HepG2 (cell line): ENCODE results near the gene USP32. TPM values are rescaled to one million over a fixed set of nuclear protein-coding genes. Genes with fewer than 3 reads are reported as not detected.

Experiments used
- ATAC-seq: fragments of 200-7000 bp; cut with Tn5 transposase; 3 replicates; pipeline ENCODE4 v1.9.1; 2020; ENCODE audit warnings: mild to moderate bottlenecking, moderate library complexity
- BruUV-seq: library from RNA; stranded (reverse); fragments of 400-500 nt; replicated peaks from 2 replicates; lab custom pipeline; 2021; lab: Mats Ljungman, UMichigan
- CTCF ChIA-PET: fragments of 300-600 bp; formaldehyde crosslinking; extraction: SDS; loops from one replicate; lab custom pipeline; 2021; ENCODE audit warnings: low total read pairs, inconsistent platforms, low intra/inter-chr PET ratio; lab: Yijun Ruan, JAX
- POLR2A ChIA-PET: fragments of 350-600 bp; sonication (Branson Sonifier 250); formaldehyde crosslinking; loops from one replicate; lab custom pipeline; 2020; ENCODE audit warnings: antibody characterized with exemption, inconsistent platforms; lab: Yijun Ruan, JAX
- DNase-seq: peaks from one replicate; pipeline ENCODE4 v3.0.0-alpha.2; 2015; ENCODE audit warnings: low spot score
- FAIRE-seq: peaks from 3 replicates; lab custom pipeline; 2011; peaks lifted over from hg19 to GRCh38; lab: Jason Lieb, UNC
- H2AFZ ChIP-seq: one replicate; pipeline ENCODE4 v1.6.1; 2011; ENCODE audit warnings: low read length, inconsistent platforms
- H3K27ac ChIP-seq: fragments of 300-600 bp; 3 replicates; pipeline ENCODE4 v1.8.0; 2011; ENCODE audit warnings: mixed run types, mild to moderate bottlenecking, mixed read lengths, low read length, inconsistent platforms; ENCODE audit not compliant: insufficient read depth; ENCODE audit errors: extremely low read length
- H3K27me3 ChIP-seq, 2 experiments: fragments of 200-600 bp in 1 of 2; 2 replicates in 1 of 2; 3 replicates in 1 of 2; pipeline versions ENCODE4 v1.6.0 to v1.8.0; 2011; ENCODE audit warnings: low read length in 2 of 2, mild to moderate bottlenecking in 2 of 2, moderate library complexity in 2 of 2, inconsistent platforms in 1 of 2; ENCODE audit not compliant: insufficient read depth in 2 of 2, control insufficient read depth in 1 of 2
- H3K36me3 ChIP-seq, 2 experiments: fragments of 200-600 bp in 1 of 2; replicated peaks in 1 of 2; 2 replicates in 1 of 2; 3 replicates in 1 of 2; pipeline versions ENCODE4 v1.5.1 to v1.8.0; 2011; ENCODE audit warnings: low read length in 2 of 2, inconsistent platforms in 1 of 2; ENCODE audit not compliant: insufficient read depth in 2 of 2, control insufficient read depth in 1 of 2
- H3K4me1 ChIP-seq: 2 replicates; pipeline ENCODE4 v1.5.1; 2012; ENCODE audit warnings: low read length, inconsistent platforms; ENCODE audit not compliant: insufficient read depth
- H3K4me2 ChIP-seq: 2 replicates; pipeline ENCODE4 v1.6.0; 2011; ENCODE audit warnings: low read depth, low read length, inconsistent platforms
- H3K4me3 ChIP-seq, 3 experiments: fragments of 200-600 bp in 1 of 3; sonication (generic), shearing (Covaris generic) in 1 of 3; replicated peaks in 1 of 3; 2 replicates each; pipeline ENCODE4 v1.5.1; 2011 to 2016; ENCODE audit warnings: low read length in 3 of 3, inconsistent platforms in 2 of 3, low read depth in 2 of 3, mild to moderate bottlenecking in 2 of 3, control low read depth in 1 of 3, mixed read lengths in 1 of 3; ENCODE audit not compliant: insufficient read depth in 1 of 3
- H3K79me2 ChIP-seq: one replicate; pipeline ENCODE4 v1.6.1; 2011; ENCODE audit warnings: low read length, inconsistent platforms; ENCODE audit not compliant: insufficient read depth
- H3K9ac ChIP-seq: 2 replicates; pipeline ENCODE4 v1.6.0; 2011; ENCODE audit warnings: mild to moderate bottlenecking, low read depth, low read length, inconsistent platforms; ENCODE audit not compliant: insufficient read depth
- H3K9me3 ChIP-seq: 2 replicates; pipeline ENCODE4 v1.5.1; 2012; ENCODE audit warnings: mild to moderate bottlenecking, low read length
- H4K20me1 ChIP-seq: 2 replicates; pipeline ENCODE4 v1.6.0; 2011; ENCODE audit warnings: inconsistent platforms, mild to moderate bottlenecking, low read length, moderate library complexity; ENCODE audit not compliant: insufficient read depth
- CBX2 ChIP-seq, 2 experiments: fragments of 200-600 bp in 1 of 2; sonication (generic); formaldehyde crosslinking in 1 of 2; IDR thresholded peaks; 2 replicates each; pipeline versions ENCODE4 v1.7.0 to v1.8.1; 2018 to 2022; ENCODE audit warnings: low read depth in 2 of 2, low read length in 1 of 2, mild to moderate bottlenecking in 1 of 2, missing genetic modification reagents in 1 of 2
- CREB1 ChIP-seq, 2 experiments: fragments of 450-650 bp in 1 of 2; IDR thresholded peaks; 2 replicates each; pipeline ENCODE4 v1.6.1; 2016 to 2017; ENCODE audit warnings: control low read depth in 1 of 2, mild to moderate bottlenecking in 1 of 2, missing compliant biosample characterization in 1 of 2, missing genetic modification characterization in 1 of 2
- HBP1 ChIP-seq: IDR thresholded peaks from 2 replicates; pipeline ENCODE4 v1.6.1; 2016; ENCODE audit warnings: low read depth, control low read depth
- HNRNPUL1 ChIP-seq: fragments of 200-400 bp; formaldehyde crosslinking; IDR thresholded peaks from 2 replicates; pipeline ENCODE4 v1.6.1; 2017; ENCODE audit warnings: low read depth, mild to moderate bottlenecking, low read length, moderate library complexity
- IKZF1 ChIP-seq: fragments of 450-650 bp; IDR thresholded peaks from 2 replicates; pipeline ENCODE4 v1.7.1; 2016
- MEF2D ChIP-seq: sonication (generic); formaldehyde crosslinking; IDR thresholded peaks from 2 replicates; pipeline ENCODE4 v1.5.1; 2020; ENCODE audit warnings: mild to moderate bottlenecking, missing genetic modification reagents
- NFYB ChIP-seq: sonication (generic); formaldehyde crosslinking; IDR thresholded peaks from 2 replicates; pipeline ENCODE4 v1.4.0; 2020; ENCODE audit warnings: missing genetic modification reagents
- NR2F2 ChIP-seq: IDR thresholded peaks from 2 replicates; pipeline ENCODE4 v1.6.1; 2012; ENCODE audit warnings: low read depth, inconsistent platforms, borderline replicate concordance
- ZNF20 ChIP-seq: sonication (generic); formaldehyde crosslinking; IDR thresholded peaks from 2 replicates; pipeline ENCODE4 v1.4.0; 2020; ENCODE audit warnings: mild to moderate bottlenecking, moderate library complexity, missing genetic modification reagents
- ZNF251 ChIP-seq: sonication (generic); formaldehyde crosslinking; IDR thresholded peaks from 2 replicates; pipeline ENCODE4 v1.9.0; 2021; ENCODE audit warnings: mild to moderate bottlenecking, missing genetic modification reagents
- ZNF367 ChIP-seq: sonication (generic); formaldehyde crosslinking; IDR thresholded peaks from 2 replicates; pipeline ENCODE4 v1.4.0; 2020; ENCODE audit warnings: missing genetic modification reagents, borderline replicate concordance
- ZNF646 ChIP-seq: sonication (generic); formaldehyde crosslinking; IDR thresholded peaks from 2 replicates; pipeline ENCODE4 v1.9.0; 2021; ENCODE audit warnings: mild to moderate bottlenecking, missing genetic modification reagents
- ZNF7 ChIP-seq: IDR thresholded peaks from 2 replicates; pipeline ENCODE4 v1.6.1; 2016; ENCODE audit warnings: missing biosample characterization, missing genetic modification reagents
- ZNF883 ChIP-seq: sonication (generic); formaldehyde crosslinking; IDR thresholded peaks from 2 replicates; pipeline ENCODE4 v1.5.1; 2020; ENCODE audit warnings: mild to moderate bottlenecking, missing genetic modification reagents; ENCODE audit errors: not compliant biosample characterization
- WGBS: methylation state at CpG from one replicate; pipeline ENCODE4 v1.1.6; 2017; ENCODE audit warnings: low lambda C conversion rate; 5-methylcytosine and 5-hydroxymethylcytosine counted together
- in situ Hi-C: cut with HindIII; loops from 2 replicates; pipeline ENCODE4 v1.10.0; 2017; ENCODE audit warnings: low pct_unique_long_range_greater_than_20kb; ENCODE audit not compliant: extremely low pct_ligation_motif_present
- intact Hi-C: fragments of 100-400 bp; cut with micrococcal nuclease; formaldehyde crosslinking; loops from one replicate; pipeline ENCODE4 v1.10.0; 2022; ENCODE audit not compliant: unreplicated experiment
- polyA plus RNA-seq, 8 experiments: library from polyadenylated mRNA; depleted of rRNA in 3 of 8; stranded (reverse) in 7 of 8; unstranded in 1 of 8; fragments of >200 nt; fragmentation: Illumina TruSeq in 4 of 8; extraction: Trizol in 4 of 8; gene quantifications; 2 replicates each; pipeline versions ENCODE4 v1.2.1 to v1.2.3, GENCODE V29; 2011 to 2016; ENCODE audit warnings: low read depth in 4 of 8, missing spikeins in 1 of 8, mixed read lengths in 1 of 8; ENCODE audit not compliant: insufficient read depth in 1 of 8
- total RNA-seq, 5 experiments: library from RNA; depleted of rRNA; stranded (reverse); fragments of >200 nt; fragmentation: Illumina TruSeq; extraction: Trizol; gene quantifications; 2 replicates each; pipeline ENCODE4 v1.2.3, GENCODE V29; 2016; ENCODE audit warnings: low read depth in 1 of 5

The USP32 gene
- total and polyA plus RNA-seq, 2 of the 13 experiments (the other 11 are each of a cell fraction or from before 2014, with no cell fraction given), result 24.9 to 39.9 TPM

GRCh38 chr17:60258313-60258712, 133.6 kb downstream of the USP32 start:
- POLR2A ChIA-PET, result no interaction called here
- intact Hi-C loops, result no loop called here

More at GRCh38 chr17:60258313-60258712, 133.6 kb downstream of the USP32 start:
- no peak for ATAC-seq
- no peak overlapping the region for H3K27ac ChIP-seq
- no TSS peak for BruUV-seq
- no peak for DNase-seq
- H3K36me3 ChIP-seq, result peaks cover 5 to 31% of the 10 kb centered on the region in 2 experiments
- no peak overlapping the region for H2AFZ ChIP-seq
- no peaks in the 10 kb centered on the region for H3K4me1 ChIP-seq
- TF ChIP-seq ZNF883 (CRISPR knock-in tag), result no peak
- no peak for TF ChIP-seq NR2F2
- TF ChIP-seq ZNF20 (CRISPR knock-in tag), result no peak
- no peak for TF ChIP-seq CBX2 (IDR thresholded peaks at IDR 0.05; ENCODE audit: low read depth, low read length)
- TF ChIP-seq CBX2 (CRISPR knock-in tag; IDR thresholded peaks at IDR 0.05; ENCODE audit: low read depth), result no peak
- no peak for TF ChIP-seq MEF2D (CRISPR knock-in tag)
- no peak for TF ChIP-seq ZNF251 (CRISPR knock-in tag)
- no peak for TF ChIP-seq ZNF367 (CRISPR knock-in tag)
- no peak for TF ChIP-seq HNRNPUL1
- TF ChIP-seq ZNF646 (CRISPR knock-in tag), result no peak
- TF ChIP-seq CREB1 (IDR thresholded peaks at IDR 0.05), result no peak
- no peak for TF ChIP-seq CREB1 (CRISPR knock-in tag; IDR thresholded peaks at IDR 0.05)
- no peak for TF ChIP-seq ZNF7 (CRISPR knock-in tag)
- TF ChIP-seq NFYB (CRISPR knock-in tag), result no peak
- no peak for TF ChIP-seq HBP1 (CRISPR knock-in tag)
- TF ChIP-seq IKZF1, result no peak
- H3K79me2 ChIP-seq, result no peaks in the 10 kb centered on the region
- H3K9ac ChIP-seq, result no peak overlapping the region
- CTCF ChIA-PET, result no interaction called here
- no peak for FAIRE-seq
- H4K20me1 ChIP-seq, result no peaks in the 10 kb centered on the region
- WGBS, result 99% methylated on average over 3 of the region's 3 CpGs
- no peaks in the 10 kb centered on the region for H3K27me3 ChIP-seq
- H3K4me3 ChIP-seq, result no peak overlapping the region
- in situ Hi-C loops, result no loop called here
- H3K4me2 ChIP-seq, result no peak overlapping the region
- no peaks in the 10 kb centered on the region for H3K9me3 ChIP-seq
